K562 (cell line): ENCODE measurements around the gene B3GNT7. TPM values are rescaled to one million over a fixed set of nuclear protein-coding genes. Genes with fewer than 3 reads are reported as not detected.

Source experiments
- ATAC-seq: fragments of 200-7000 bp; cut with Tn5 transposase; 3 replicates; pipeline ENCODE4 v1.9.1; 2020; ENCODE audit warnings: moderate library complexity
- BruUV-seq: library from RNA; stranded (reverse); fragments of 400-500 nt; replicated peaks from 2 replicates; lab custom pipeline; 2021; lab: Mats Ljungman, UMichigan
- CTCF ChIA-PET: fragments of 300-600 bp; formaldehyde crosslinking; extraction: SDS; loops from one replicate; lab custom pipeline; 2021; ENCODE audit warnings: low intra/inter-chr PET ratio; lab: Yijun Ruan, JAX
- POLR2A ChIA-PET: fragments of 300-600, 350-650 bp; sonication (Branson Sonifier 250); formaldehyde crosslinking; extraction: SDS; loops from one replicate; lab custom pipeline; 2021; ENCODE audit warnings: antibody characterized with exemption, inconsistent platforms; lab: Yijun Ruan, JAX
- DNase-seq, 4 experiments: peaks; one replicate each; pipeline versions ENCODE4 v3.0.0 to v3.0.0-alpha.2; 2011 to 2018; ENCODE audit warnings: low spot score in 3 of 4, mixed read lengths in 3 of 4; ENCODE audit errors: extremely low read depth in 1 of 4
- FAIRE-seq: peaks from 2 replicates; lab custom pipeline; 2011; peaks lifted over from hg19 to GRCh38; lab: Jason Lieb, UNC
- H2AFZ ChIP-seq: 2 replicates; pipeline ENCODE4 v1.6.0; 2011; ENCODE audit warnings: low read depth, low read length, control low read depth, inconsistent platforms
- H3K27ac ChIP-seq: fragments of 200-600 bp; 3 replicates; pipeline ENCODE4 v1.8.0; 2011; ENCODE audit warnings: low read depth, mild to moderate bottlenecking, control low read depth, inconsistent platforms, low read length, moderate library complexity, mixed read lengths; ENCODE audit errors: extremely low read depth
- H3K27me3 ChIP-seq, 2 experiments: fragments of 300-600 bp in 1 of 2; 2 replicates in 1 of 2; 3 replicates in 1 of 2; pipeline versions ENCODE4 v1.6.0 to v1.8.0; 2011; ENCODE audit warnings: inconsistent platforms in 2 of 2, low read length in 2 of 2, mild to moderate bottlenecking in 1 of 2, mixed read lengths in 1 of 2, moderate library complexity in 1 of 2; ENCODE audit not compliant: control insufficient read depth in 2 of 2, insufficient read depth in 2 of 2
- H3K36me3 ChIP-seq: fragments of 300-600 bp; 3 replicates; pipeline ENCODE4 v1.8.0; 2011; ENCODE audit warnings: mild to moderate bottlenecking, low read length, inconsistent platforms; ENCODE audit not compliant: control insufficient read depth, insufficient read depth
- H3K4me1 ChIP-seq, 2 experiments: fragments of 200-600 bp in 1 of 2; replicated peaks in 1 of 2; 2 replicates in 1 of 2; 3 replicates in 1 of 2; pipeline versions ENCODE4 v1.5.1 to v1.8.0; 2011; ENCODE audit warnings: inconsistent platforms in 2 of 2, low read length in 2 of 2, mild to moderate bottlenecking in 1 of 2, mixed read lengths in 1 of 2, moderate library complexity in 1 of 2; ENCODE audit not compliant: control insufficient read depth in 2 of 2, insufficient read depth in 2 of 2
- H3K4me2 ChIP-seq: 2 replicates; pipeline ENCODE4 v1.6.1; 2011; ENCODE audit warnings: low read length, control low read depth, inconsistent platforms, mixed read lengths; ENCODE audit not compliant: insufficient read depth
- H3K4me3 ChIP-seq: fragments of 200-600 bp; sonication (generic), shearing (Covaris generic); 2 replicates; pipeline ENCODE4 v1.5.1; 2016; ENCODE audit warnings: control low read depth, inconsistent platforms
- H3K79me2 ChIP-seq: fragments of 200-600 bp; 3 replicates; pipeline ENCODE4 v1.8.0; 2011; ENCODE audit warnings: low read length, inconsistent platforms; ENCODE audit not compliant: control insufficient read depth, insufficient read depth
- H3K9ac ChIP-seq, 2 experiments: 2 replicates each; pipeline versions ENCODE4 v1.6.0 to v1.6.1; 2011; ENCODE audit warnings: low read depth in 2 of 2, low read length in 2 of 2, control low read depth in 1 of 2, inconsistent platforms in 1 of 2, mild to moderate bottlenecking in 1 of 2, mixed read lengths in 1 of 2; ENCODE audit not compliant: insufficient read depth in 1 of 2
- H3K9me1 ChIP-seq: one replicate; pipeline ENCODE4 v1.6.0; 2011; ENCODE audit warnings: inconsistent platforms, mild to moderate bottlenecking, low read length, moderate library complexity; ENCODE audit not compliant: control insufficient read depth, insufficient read depth
- H3K9me3 ChIP-seq: replicated peaks from 2 replicates; pipeline ENCODE4 v1.5.1; 2011; ENCODE audit warnings: low read depth, low read length, inconsistent platforms; ENCODE audit not compliant: control insufficient read depth, insufficient read depth
- H4K20me1 ChIP-seq: replicated peaks from 2 replicates; pipeline ENCODE4 v1.6.1; 2011; ENCODE audit warnings: low read length, inconsistent platforms, mixed read lengths; ENCODE audit not compliant: control insufficient read depth, insufficient read depth
- CBX3 ChIP-seq, 2 experiments: IDR thresholded peaks; 1 replicate in 1 of 2; 2 replicates in 1 of 2; pipeline ENCODE4 v1.6.1; 2012; ENCODE audit warnings: inconsistent platforms in 2 of 2, low read length in 2 of 2, borderline replicate concordance in 1 of 2, control low read depth in 1 of 2
- CBX5 ChIP-seq: IDR thresholded peaks from 2 replicates; pipeline ENCODE4 v1.6.1; 2014; ENCODE audit warnings: low read depth, borderline replicate concordance
- CHAMP1 ChIP-seq: fragments of 450-650 bp; IDR thresholded peaks from 2 replicates; pipeline ENCODE4 v1.6.1; 2016; ENCODE audit warnings: mild to moderate bottlenecking
- PHF20 ChIP-seq: fragments of 450-650 bp; IDR thresholded peaks from 2 replicates; pipeline ENCODE4 v1.6.1; 2018; ENCODE audit not compliant: partially characterized antibody
- PHF8 ChIP-seq: fragments of 200-600 bp; sonication (generic); IDR thresholded peaks from 2 replicates; pipeline ENCODE4 v1.6.1; 2012; ENCODE audit warnings: mixed run types, mild to moderate bottlenecking, inconsistent platforms, low read length, moderate library complexity, borderline replicate concordance
- PYGO2 ChIP-seq: fragments of 450-650 bp; IDR thresholded peaks from 2 replicates; pipeline ENCODE4 v1.6.1; 2016; ENCODE audit warnings: mild to moderate bottlenecking, missing genetic modification characterization, moderate library complexity, missing compliant biosample characterization
- STAG1 ChIP-seq: sonication (generic); formaldehyde crosslinking; IDR thresholded peaks from 2 replicates; pipeline ENCODE4 v1.5.0; 2020; ENCODE audit warnings: missing genetic modification reagents, borderline replicate concordance
- ZBTB26 ChIP-seq: fragments of 450-650 bp; formaldehyde crosslinking; IDR thresholded peaks from 2 replicates; pipeline ENCODE4 v1.4.0; 2022; ENCODE audit warnings: missing genetic modification characterization
- ZC3H4 ChIP-seq: sonication (generic); formaldehyde crosslinking; IDR thresholded peaks from 2 replicates; pipeline ENCODE4 v1.9.0; 2021; ENCODE audit warnings: missing genetic modification reagents, borderline replicate concordance
- ZFPM2 ChIP-seq: fragments of 250-450 bp; sonication (Bioruptor Pico); IDR thresholded peaks from 2 replicates; pipeline ENCODE4 v1.5.1; 2022; ENCODE audit warnings: mild to moderate bottlenecking
- ZNF23 ChIP-seq: fragments of 250-450 bp; sonication (Bioruptor Pico); IDR thresholded peaks from 2 replicates; pipeline ENCODE4 v1.4.0; 2020; ENCODE audit warnings: mild to moderate bottlenecking
- ZNF3 ChIP-seq: fragments of 250-450 bp; sonication (Bioruptor Pico); IDR thresholded peaks from 2 replicates; pipeline ENCODE4 v1.5.0; 2021; ENCODE audit warnings: mild to moderate bottlenecking, moderate library complexity
- ZNF316 ChIP-seq: fragments of 450-650 bp; IDR thresholded peaks from 2 replicates; pipeline ENCODE4 v1.6.1; 2016
- WGBS: fragments of 100-300 bp; shearing (Covaris generic); methylation state at CpG from one replicate; pipeline ENCODE4 v1.1.6; 2016; ENCODE audit warnings: low coverage, mixed read lengths; ENCODE audit not compliant: insufficient coverage; ENCODE audit errors: missing lambda C conversion rate; 5-methylcytosine and 5-hydroxymethylcytosine counted together
- in situ Hi-C: fragments of 300-500 bp; cut with MboI; formaldehyde crosslinking; loops from 4 replicates; pipeline ENCODE4 v1.15.0; 2018; ENCODE audit warnings: inconsistent platforms, mixed read lengths
- intact Hi-C: fragments of 100-400 bp; cut with micrococcal nuclease; formaldehyde crosslinking; loops from 2 replicates; pipeline ENCODE4 v1.14.2; 2022
- polyA plus RNA-seq, 8 experiments: library from polyadenylated mRNA; depleted of rRNA in 4 of 8; stranded (reverse) in 5 of 8; unstranded in 3 of 8; fragments of >200 nt; fragmentation: Nextera tagmentation in 2 of 8; fragmentation: Illumina TruSeq in 1 of 8; extraction: Ambion mirVana in 2 of 8; extraction: Trizol in 1 of 8; gene quantifications; 2 replicates each; pipeline versions ENCODE4 v1.2.1 to v1.2.3, GENCODE V29; 2011 to 2014; ENCODE audit warnings: inconsistent platforms in 1 of 8, missing spikeins in 1 of 8
- total RNA-seq, 7 experiments: library from RNA; depleted of rRNA in 6 of 7; stranded (reverse); fragments of >200 nt in 6 of 7; fragmentation: Illumina TruSeq in 2 of 7; extraction: Trizol in 2 of 7; gene quantifications; 2 replicates each; pipeline versions ENCODE4 v1.2.1 to v1.2.3, GENCODE V29; 2011 to 2021; ENCODE audit warnings: low replicate concordance in 1 of 7

B3GNT7 gene
- total and polyA plus RNA-seq, 9 of the 15 experiments (the other 6 are each of a cell fraction or from before 2014, with no cell fraction given) = 0.20 TPM; not detected in 8

GRCh38 chr2:231431606-231432005 is 36.1 kb downstream of the B3GNT7 start:
- no peaks in the 10 kb centered on the region for H3K36me3 ChIP-seq
- CTCF ChIA-PET = no interaction called here
- FAIRE-seq = no peak
- no peak overlapping the region for H3K4me3 ChIP-seq
- POLR2A ChIA-PET = no interaction called here
- peaks cover 0 to 5% of the 10 kb centered on the region in 2 experiments; a peak in 2 of 5 replicates for H3K27me3 ChIP-seq
- intact Hi-C loops (no loop called here), in situ Hi-C loops (no loop called here)
- 5% methylated on average over 4 of the region's 4 CpGs for WGBS
- no peaks in the 10 kb centered on the region for H3K9me1 ChIP-seq
- no peaks in the 10 kb centered on the region for H3K4me1 ChIP-seq
- no peak overlapping the region for H3K27ac ChIP-seq
- TF ChIP-seq ZFPM2 (no peak), CBX3 (IDR thresholded peaks at IDR 0.05; ENCODE audit: borderline replicate concordance in 1 of 2, low read length in 2 of 2) (0 out of 3 replicates have a peak, but pooled peaks of 1 of the 2 experiments have one; percentile 70), PHF8 (no peak), CHAMP1 (no peak), STAG1 (CRISPR knock-in tag) (no peak), PYGO2 (tag) (no peak), ZNF316 (no peak), ZNF3 (CRISPR knock-in tag) (no peak), ZBTB26 (CRISPR knock-in tag) (no peak), ZNF23 (CRISPR knock-in tag) (no peak), ZC3H4 (CRISPR knock-in tag) (no peak), CBX5 (peak; percentile 76; the same call in 1 of the 2 replicates), PHF20 (no peak)
- no peak overlapping the region for H3K4me2 ChIP-seq
- BruUV-seq = no TSS peak
- no peak for DNase-seq
- H4K20me1 ChIP-seq = no peaks in the 10 kb centered on the region
- no peak overlapping the region for H2AFZ ChIP-seq
- H3K9ac ChIP-seq = no peak overlapping the region
- no peaks in the 10 kb centered on the region for H3K79me2 ChIP-seq
- ATAC-seq = no peak
- peaks cover 2% of the 10 kb centered on the region; the same call in 1 of the 2 replicates for H3K9me3 ChIP-seq
